Karpas-422 (cell line): ENCODE measurements around the gene AP3D1. TPM values are rescaled to one million over a fixed set of nuclear protein-coding genes. Genes with fewer than 3 reads are reported as not detected.

Source experiments
- DNase-seq: peaks from one replicate; pipeline ENCODE4 v3.0.0-alpha.2; 2015
- H2AFZ ChIP-seq: fragments of 200-600 bp; sonication (generic); 2 replicates; pipeline ENCODE4 v1.6.1; 2014; ENCODE audit warnings: antibody characterized with exemption, low read length, mixed read lengths
- H3K27ac ChIP-seq: fragments of 200-600 bp; sonication (generic); 2 replicates; pipeline ENCODE4 v1.5.1; 2014; ENCODE audit warnings: mild to moderate bottlenecking, low read length, moderate library complexity
- H3K27me3 ChIP-seq: fragments of 200-600 bp; sonication (generic); 2 replicates; pipeline ENCODE4 v1.6.1; 2014; ENCODE audit warnings: low read length, mixed read lengths
- H3K36me3 ChIP-seq: fragments of 200-600 bp; sonication (generic); 2 replicates; pipeline ENCODE4 v1.6.1; 2014; ENCODE audit warnings: low read length, mixed read lengths; ENCODE audit not compliant: insufficient read depth
- H3K4me1 ChIP-seq: fragments of 200-600 bp; sonication (generic); 2 replicates; pipeline ENCODE4 v1.6.1; 2014; ENCODE audit warnings: mild to moderate bottlenecking, low read length, mixed read lengths
- H3K4me2 ChIP-seq: fragments of 200-600 bp; sonication (generic); 2 replicates; pipeline ENCODE4 v1.6.1; 2014; ENCODE audit warnings: low read length, low read depth, mild to moderate bottlenecking; ENCODE audit not compliant: poor library complexity, severe bottlenecking
- H3K4me3 ChIP-seq: fragments of 200-600 bp; sonication (generic); 2 replicates; pipeline ENCODE4 v1.5.1; 2014; ENCODE audit warnings: mild to moderate bottlenecking, antibody characterized with exemption, low read length, mixed read lengths
- H3K79me2 ChIP-seq: fragments of 200-600 bp; sonication (generic); 2 replicates; pipeline ENCODE4 v1.6.1; 2014; ENCODE audit warnings: mild to moderate bottlenecking, low read length, mixed read lengths
- H3K9ac ChIP-seq: fragments of 200-600 bp; sonication (generic); 2 replicates; pipeline ENCODE4 v1.6.0; 2014; ENCODE audit warnings: low read length
- H3K9me2 ChIP-seq: fragments of 200-600 bp; sonication (generic), shearing (Covaris generic); replicated peaks from 2 replicates; pipeline ENCODE4 v1.6.0; 2014; ENCODE audit warnings: mild to moderate bottlenecking, low read length, moderate library complexity; ENCODE audit not compliant: insufficient read depth
- H3K9me3 ChIP-seq: fragments of 300-700, 200-600 bp; sonication (generic); 2 replicates; pipeline ENCODE4 v1.6.1; 2014; ENCODE audit warnings: low read length, mixed read lengths
- H4K20me1 ChIP-seq: fragments of 200-600 bp; sonication (generic); 2 replicates; pipeline ENCODE4 v1.6.1; 2014; ENCODE audit warnings: mild to moderate bottlenecking, antibody characterized with exemption, low read length, low read depth; ENCODE audit not compliant: insufficient read depth
- total RNA-seq: library from RNA; depleted of rRNA; stranded (reverse); fragments of >200 nt; shearing (Covaris generic); gene quantifications from 2 replicates; pipeline ENCODE4 v1.2.3, GENCODE V29; 2014; ENCODE audit warnings: low replicate concordance

The AP3D1 gene
- total RNA-seq, 1 experiment from 2014 or later, result 82.3 TPM

DNA sequence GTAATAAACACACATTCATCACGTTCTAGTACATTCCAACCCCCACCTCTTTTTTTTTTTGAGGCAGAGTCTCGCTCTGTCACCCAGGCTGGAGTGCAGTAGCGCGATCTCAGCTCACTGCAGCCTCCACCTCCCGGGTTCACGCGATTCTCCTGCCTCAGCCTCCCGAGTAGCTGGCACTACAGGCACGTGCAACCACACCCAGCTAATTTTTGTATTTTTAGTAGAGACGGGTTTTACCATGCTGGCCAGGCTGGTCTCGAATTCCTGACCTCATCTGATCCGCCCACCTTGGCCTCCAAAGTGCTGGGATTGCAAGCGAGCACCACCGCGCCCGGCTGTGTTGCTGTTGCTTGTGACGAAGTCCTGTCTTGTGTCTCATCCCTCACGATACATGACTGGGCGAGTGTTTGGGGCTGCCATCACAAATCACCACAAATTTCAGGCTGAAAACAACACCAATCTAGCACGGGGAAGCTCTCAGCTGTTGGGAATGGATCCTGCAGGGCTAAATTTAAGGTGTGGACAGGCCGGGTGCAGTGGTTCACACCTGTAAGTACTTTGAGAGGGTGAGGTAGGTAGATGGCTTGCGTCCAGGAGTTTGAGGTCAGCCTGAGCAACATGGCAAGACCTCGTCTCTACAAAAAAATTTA is 70.9 kb downstream of the AP3D1 start:
- no peak overlapping the region for H3K9ac ChIP-seq
- no peaks in the 10 kb centered on the region for H3K27me3 ChIP-seq
- no peak overlapping the region for H3K27ac ChIP-seq
- H3K4me3 ChIP-seq, result no peak overlapping the region
- no peak for DNase-seq
- peaks cover 52% of the 10 kb centered on the region for H3K79me2 ChIP-seq
- H3K4me2 ChIP-seq, result no peak overlapping the region
- H3K36me3 ChIP-seq, result peaks cover 61% of the 10 kb centered on the region
- H3K9me2 ChIP-seq, result no peaks in the 10 kb centered on the region
- H3K4me1 ChIP-seq, result peaks cover 37% of the 10 kb centered on the region
- H2AFZ ChIP-seq, result no peak overlapping the region
- H4K20me1 ChIP-seq, result peaks cover 9% of the 10 kb centered on the region; the same call in 1 of the 2 replicates
- no peaks in the 10 kb centered on the region for H3K9me3 ChIP-seq

DNA sequence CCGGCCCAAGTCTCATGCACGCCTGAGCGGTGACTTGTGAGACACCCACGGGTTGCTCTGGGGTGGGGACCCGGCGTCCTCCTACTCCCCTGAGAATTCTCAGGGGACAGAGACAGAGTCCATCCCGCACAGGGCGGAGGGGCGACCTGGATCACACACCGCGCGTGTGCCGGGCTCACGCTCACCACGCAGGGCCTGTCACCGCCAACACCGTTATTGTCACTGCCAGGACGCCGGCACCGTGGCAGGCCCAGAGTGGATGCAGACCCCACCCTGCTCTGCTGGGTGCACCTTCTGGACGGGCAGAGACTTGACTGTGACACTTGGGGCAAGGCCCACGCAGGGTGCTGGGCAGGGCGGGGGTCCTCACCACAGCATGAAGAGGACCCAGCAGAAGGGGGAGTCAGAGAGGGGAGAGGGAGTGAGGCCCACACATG is 71.5 kb downstream of the AP3D1 start:
- no peaks in the 10 kb centered on the region for H3K27me3 ChIP-seq
- peaks cover 9% of the 10 kb centered on the region; the same call in 1 of the 2 replicates for H4K20me1 ChIP-seq
- DNase-seq, result no peak
- H3K36me3 ChIP-seq, result peaks cover 66% of the 10 kb centered on the region
- H3K4me2 ChIP-seq, result no peak overlapping the region
- H3K79me2 ChIP-seq, result peaks cover 49% of the 10 kb centered on the region
- no peak overlapping the region for H3K4me3 ChIP-seq
- no peak overlapping the region for H3K27ac ChIP-seq
- no peaks in the 10 kb centered on the region for H3K9me2 ChIP-seq
- H3K9ac ChIP-seq, result no peak overlapping the region
- no peak overlapping the region for H2AFZ ChIP-seq
- peaks cover 37% of the 10 kb centered on the region for H3K4me1 ChIP-seq
- no peaks in the 10 kb centered on the region for H3K9me3 ChIP-seq

DNA sequence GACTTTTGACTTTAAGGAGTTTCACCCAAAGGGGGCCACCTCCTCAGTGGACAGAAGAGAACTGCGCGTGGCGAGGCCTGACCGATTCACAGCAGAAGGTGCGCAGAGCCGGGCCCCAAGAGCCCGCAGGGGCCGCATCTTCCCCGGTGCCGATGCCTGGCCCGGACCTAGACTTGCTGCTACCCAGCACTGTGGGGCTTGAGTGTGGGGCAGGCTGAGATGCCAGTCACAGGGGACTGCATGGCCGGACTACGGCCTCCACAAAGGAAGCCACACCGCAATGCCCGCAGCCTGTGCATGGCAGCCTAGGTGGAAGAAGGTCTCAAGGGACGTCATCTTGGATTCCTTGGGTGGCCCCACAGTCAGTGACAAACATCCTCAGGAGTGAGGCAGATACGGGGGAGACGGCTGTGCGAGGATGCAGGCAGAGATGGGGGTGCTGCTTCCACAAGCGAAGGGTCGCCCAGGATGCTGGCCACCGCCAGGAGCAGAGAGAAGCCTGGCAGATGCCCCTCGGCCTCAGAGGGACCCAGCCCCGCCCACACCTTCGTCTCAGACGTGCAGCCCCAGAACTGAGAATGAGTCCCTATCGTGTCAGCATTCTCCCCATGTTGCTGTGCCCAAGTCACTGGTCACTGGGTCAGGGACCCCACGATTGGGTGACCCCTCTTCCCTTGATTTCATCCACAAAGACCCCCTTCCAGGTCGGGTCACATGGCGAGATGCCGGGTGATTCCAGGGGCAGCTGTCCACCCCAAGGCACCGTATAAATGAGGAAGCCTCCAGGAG is 72.1 kb downstream of the AP3D1 start:
- Histone ChIP-seq H3K9me2 (no peaks in the 10 kb centered on the region), H2AFZ (no peak overlapping the region), H3K27me3 (no peaks in the 10 kb centered on the region), H3K9ac (no peak overlapping the region), H4K20me1 (peaks cover 9% of the 10 kb centered on the region; the same call in 1 of the 2 replicates), H3K4me3 (no peak overlapping the region), H3K9me3 (no peaks in the 10 kb centered on the region), H3K4me1 (peaks cover 36% of the 10 kb centered on the region), H3K36me3 (peaks cover 68% of the 10 kb centered on the region), H3K4me2 (no peak overlapping the region), H3K27ac (no peak overlapping the region), H3K79me2 (peaks cover 46% of the 10 kb centered on the region)
- DNase-seq, result no peak

DNA sequence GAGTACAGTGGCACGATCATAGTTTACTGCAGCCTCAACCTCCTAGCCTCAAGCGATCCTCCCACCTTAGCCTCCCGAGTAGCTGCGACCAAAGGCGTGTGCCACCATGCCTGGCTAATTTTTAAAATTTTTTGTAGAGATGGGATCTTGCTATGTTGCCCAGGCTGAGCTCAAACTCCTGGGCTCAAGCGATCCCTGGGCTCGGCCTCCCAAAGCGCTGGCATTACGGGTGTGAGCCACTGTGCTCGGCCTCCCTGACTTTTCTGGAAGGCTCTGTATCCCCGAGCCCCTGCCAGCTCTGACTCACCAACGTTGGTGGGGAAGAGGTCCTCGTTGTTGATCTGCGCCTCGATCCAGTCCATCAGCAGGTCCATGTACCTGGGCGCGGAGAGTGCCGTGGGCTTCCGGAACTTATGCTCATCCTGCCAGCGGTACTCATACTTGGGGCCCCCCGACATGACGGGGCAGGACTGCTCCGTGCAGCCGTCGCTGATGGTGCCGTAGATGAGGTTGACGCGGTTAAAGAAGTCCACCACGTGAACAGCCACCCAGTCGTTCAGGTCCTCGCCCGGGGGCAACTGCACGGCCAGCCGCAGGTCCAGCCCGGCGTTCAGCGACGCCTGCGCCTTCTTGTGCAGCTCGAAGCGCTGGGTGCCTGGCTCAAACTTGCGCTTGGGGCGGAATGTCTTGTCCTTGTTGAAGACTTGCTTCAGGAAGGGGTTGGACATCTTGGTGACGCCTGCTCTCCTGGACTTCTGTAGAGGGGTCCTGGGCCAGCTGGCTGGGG is 73.3 kb downstream of the AP3D1 start:
- peaks cover 34% of the 10 kb centered on the region for H3K79me2 ChIP-seq
- no peak overlapping the region for H3K4me2 ChIP-seq

DNA sequence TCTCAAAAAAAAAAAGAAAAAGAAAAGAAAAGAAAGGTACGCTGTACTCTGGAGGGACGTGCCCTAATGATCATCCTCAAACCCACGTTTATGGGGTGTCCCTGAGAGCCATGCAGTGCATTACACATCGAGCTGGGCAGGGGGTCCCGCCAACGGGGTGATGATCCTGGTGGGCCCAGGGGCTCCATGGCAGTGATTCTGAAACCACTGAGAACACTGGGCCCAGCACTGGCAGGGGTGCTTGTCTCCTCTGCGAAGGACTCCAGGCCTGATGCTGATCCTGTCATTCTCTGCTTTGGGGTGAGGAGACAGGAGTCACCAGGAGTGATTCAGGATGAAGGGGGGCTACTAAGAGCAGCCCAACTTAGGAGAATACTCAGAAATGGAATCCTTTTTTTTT is 74.0 kb downstream of the AP3D1 start:
- no peaks in the 10 kb centered on the region for H3K9me2 ChIP-seq
- H3K4me1 ChIP-seq, result peaks cover 18% of the 10 kb centered on the region
- peaks cover 67% of the 10 kb centered on the region for H3K36me3 ChIP-seq
- no peaks in the 10 kb centered on the region for H3K27me3 ChIP-seq
- no peak overlapping the region for H3K9ac ChIP-seq
- peaks cover 9% of the 10 kb centered on the region; the same call in 1 of the 2 replicates for H4K20me1 ChIP-seq
- H3K79me2 ChIP-seq, result peaks cover 28% of the 10 kb centered on the region
- H3K4me3 ChIP-seq, result no peak overlapping the region
- no peaks in the 10 kb centered on the region for H3K9me3 ChIP-seq
- no peak overlapping the region for H2AFZ ChIP-seq
- no peak overlapping the region for H3K4me2 ChIP-seq
- H3K27ac ChIP-seq, result no peak overlapping the region
- DNase-seq, result no peak

More for the DNA sequence above, 73.3 kb downstream of the AP3D1 start:
- Histone ChIP-seq H3K27ac (no peak overlapping the region), H3K9me3 (no peaks in the 10 kb centered on the region), H3K9me2 (no peaks in the 10 kb centered on the region), H3K4me3 (no peak overlapping the region), H3K9ac (no peak overlapping the region), H2AFZ (no peak overlapping the region), H3K27me3 (no peaks in the 10 kb centered on the region), H4K20me1 (peaks cover 9% of the 10 kb centered on the region; the same call in 1 of the 2 replicates), H3K36me3 (peaks cover 65% of the 10 kb centered on the region), H3K4me1 (peaks cover 24% of the 10 kb centered on the region)
- no peak for DNase-seq

DNA sequence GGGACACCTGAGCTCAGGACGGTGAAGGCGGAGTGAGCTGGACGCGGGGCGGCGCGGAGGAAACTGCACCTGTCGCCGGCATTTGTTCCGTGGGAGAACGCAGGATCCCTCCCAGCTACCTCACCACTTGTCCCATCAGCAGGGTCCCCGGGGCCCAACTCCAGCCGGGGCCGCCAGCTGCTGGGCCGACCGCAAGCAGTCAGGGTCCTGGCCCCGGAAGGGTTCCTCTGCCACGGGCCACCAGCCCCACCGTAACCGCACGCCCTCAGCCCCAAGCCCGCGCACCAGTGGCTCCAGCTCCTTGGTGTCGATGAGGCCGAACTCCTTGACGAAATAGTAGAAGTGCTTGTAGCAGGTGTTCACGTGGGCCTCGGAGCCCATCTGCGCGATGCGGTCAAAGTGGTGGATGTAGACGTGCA is 74.8 kb downstream of the AP3D1 start:
- Histone ChIP-seq H2AFZ (no peak overlapping the region), H3K9me3 (no peaks in the 10 kb centered on the region), H3K4me2 (no peak overlapping the region), H3K4me1 (peaks cover 14% of the 10 kb centered on the region), H3K36me3 (peaks cover 68% of the 10 kb centered on the region), H3K9ac (no peak overlapping the region), H3K79me2 (peaks cover 20% of the 10 kb centered on the region), H4K20me1 (peaks cover 9% of the 10 kb centered on the region; the same call in 1 of the 2 replicates), H3K9me2 (no peaks in the 10 kb centered on the region), H3K27ac (no peak overlapping the region), H3K4me3 (no peak overlapping the region), H3K27me3 (no peaks in the 10 kb centered on the region)
- no peak for DNase-seq

DNA sequence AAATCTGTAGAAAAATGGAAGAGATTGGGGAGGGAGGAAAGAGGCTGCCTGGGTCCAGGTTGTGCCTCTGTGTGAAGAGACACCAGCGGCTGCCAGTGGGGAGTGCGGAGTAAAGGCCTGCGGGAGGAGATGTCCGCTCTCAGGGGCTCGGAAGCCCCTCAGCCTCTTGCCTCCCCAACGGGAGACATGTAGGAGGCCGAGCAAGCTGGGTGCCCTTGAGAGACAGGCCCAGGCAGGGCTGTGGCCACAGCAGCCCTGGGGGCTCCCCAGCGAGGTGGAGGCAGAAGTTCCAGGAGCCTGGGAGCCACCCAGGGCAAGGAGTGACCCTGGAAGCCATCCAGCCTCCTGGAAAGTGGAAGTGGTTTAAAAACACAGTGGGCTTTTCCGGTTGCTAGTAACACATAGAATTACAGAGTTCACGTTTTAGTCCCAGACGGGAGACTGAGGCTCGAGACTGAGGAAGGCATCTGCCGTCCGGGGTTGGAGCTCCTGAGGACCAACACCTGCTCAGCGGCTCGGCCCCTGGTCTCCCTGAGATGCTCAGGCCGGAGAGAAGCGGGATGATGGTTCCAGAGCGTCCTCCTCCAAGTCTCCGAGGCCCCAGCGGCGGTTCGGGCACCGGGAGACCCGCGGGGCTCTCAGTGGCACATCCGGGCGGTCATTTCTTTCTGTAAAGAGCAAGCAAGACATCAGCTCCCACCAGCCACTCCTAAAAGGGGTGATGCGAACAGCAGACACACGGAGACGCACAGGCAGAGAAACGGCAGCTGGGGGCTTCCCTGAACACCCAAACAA is 78.4 kb downstream of the AP3D1 start:
- Histone ChIP-seq H3K4me2 (no peak overlapping the region), H3K4me3 (no peak overlapping the region), H3K27ac (no peak overlapping the region), H3K27me3 (no peaks in the 10 kb centered on the region), H3K4me1 (peaks cover 21% of the 10 kb centered on the region), H3K9ac (no peak overlapping the region), H2AFZ (no peak overlapping the region), H4K20me1 (no peaks in the 10 kb centered on the region), H3K36me3 (peaks cover 45% of the 10 kb centered on the region), H3K9me3 (no peaks in the 10 kb centered on the region), H3K79me2 (no peaks in the 10 kb centered on the region), H3K9me2 (no peaks in the 10 kb centered on the region)
- no peak for DNase-seq
